ENCODE results near the gene SDR42E1. TPM values are rescaled to one million over a fixed set of nuclear protein-coding genes. Genes with fewer than 3 reads are reported as not detected.

SDR42E1 gene
- total and polyA plus RNA-seq, 9 of the 15 experiments (the other 6 are each of a cell fraction or from before 2014, with no cell fraction given), result 0.13 to 1.3 (median 0.42) TPM

- no peak overlapping the region for H3K4me3 ChIP-seq
- no peak overlapping the region for H3K9ac ChIP-seq (ENCODE audit: insufficient read depth in 1 of 2, low read depth in 2 of 2, low read length in 2 of 2)
- ChIA-PET CTCF (ENCODE audit: low intra/inter-chr PET ratio) (no interaction called here), POLR2A (no interaction called here)
- H3K4me1 ChIP-seq (replicated peaks in 1 of 2; ENCODE audit: control insufficient read depth in 2 of 2, insufficient read depth in 2 of 2, low read length in 2 of 2), result peaks cover 0 to 4% of the 10 kb centered on the region in 2 experiments; a peak in 1 of 5 replicates
- no peak for ATAC-seq
- in situ Hi-C loops (cut with MboI), result no loop called here
- no peaks in the 10 kb centered on the region for H3K79me2 ChIP-seq (ENCODE audit: control insufficient read depth, insufficient read depth, low read length)
- H2AFZ ChIP-seq (ENCODE audit: low read depth, low read length), result no peak overlapping the region
- no peak for FAIRE-seq
- no peaks in the 10 kb centered on the region for H3K36me3 ChIP-seq (ENCODE audit: control insufficient read depth, insufficient read depth, low read length)
- 3% methylated on average over 2 of the region's 2 CpGs for WGBS (ENCODE audit: insufficient coverage, low coverage, missing lambda C conversion rate)
- H3K9me1 ChIP-seq (ENCODE audit: control insufficient read depth, insufficient read depth, low read length), result no peaks in the 10 kb centered on the region
- BruUV-seq (replicated peaks), result no TSS peak
- 0 out of 5 replicates have a peak, but pooled peaks cover 0 to 4% of the 10 kb centered on the region in 2 experiments for H3K27me3 ChIP-seq (ENCODE audit: control insufficient read depth in 2 of 2, insufficient read depth in 2 of 2, low read length in 2 of 2)
- no peak for DNase-seq (ENCODE audit: extremely low read depth in 1 of 4, low spot score in 3 of 4)
- H3K9me3 ChIP-seq (replicated peaks; ENCODE audit: control insufficient read depth, insufficient read depth, low read depth, low read length), result 0 out of 2 replicates have a peak, but pooled peaks cover 2% of the 10 kb centered on the region
- intact Hi-C loops (cut with micrococcal nuclease), result no loop called here
- no peaks in the 10 kb centered on the region for H4K20me1 ChIP-seq (replicated peaks; ENCODE audit: control insufficient read depth, insufficient read depth, low read length)
- no peak overlapping the region for H3K27ac ChIP-seq (ENCODE audit: extremely low read depth, low read depth, low read length)
- TF ChIP-seq ZBTB7A (IDR thresholded peaks at IDR 0.05; ENCODE audit: borderline replicate concordance, control insufficient read depth, low read depth, low read length) (no peak), ETV6 (IDR thresholded peaks at IDR 0.05; ENCODE audit: borderline replicate concordance in 1 of 2, low read depth in 2 of 2, low read length in 1 of 2) (no peak), ETV6 (CRISPR knock-in tag; IDR thresholded peaks at IDR 0.05; ENCODE audit: borderline replicate concordance) (no peak), MAFG (tag; conservative IDR thresholded peaks at IDR 0.05) (no peak), U2AF1 (optimal IDR thresholded peaks at IDR 0.05; ENCODE audit: low read depth, low read length) (no peak), ZNF316 (IDR thresholded peaks at IDR 0.05) (no peak), GATAD2B (IDR thresholded peaks at IDR 0.05; ENCODE audit: borderline replicate concordance) (no peak), FOXA1 (IDR thresholded peaks at IDR 0.05; ENCODE audit: borderline replicate concordance) (no peak), NR2F6 (CRISPR knock-in tag; IDR thresholded peaks at IDR 0.05) (no peak), ZC3H8 (IDR thresholded peaks at IDR 0.05) (no peak), IRF2 (CRISPR knock-in tag; IDR thresholded peaks at IDR 0.05) (no peak), ID3 (CRISPR knock-in tag; IDR thresholded peaks at IDR 0.05) (no peak), ID3 (tag; IDR thresholded peaks at IDR 0.05) (no peak), KHSRP (IDR thresholded peaks at IDR 0.05) (no peak), ZNF165 (CRISPR knock-in tag; IDR thresholded peaks at IDR 0.05; ENCODE audit: borderline replicate concordance) (no peak), CXXC5 (CRISPR knock-in tag; IDR thresholded peaks at IDR 0.05) (no peak), MBD2 (IDR thresholded peaks at IDR 0.05; ENCODE audit: borderline replicate concordance, low read depth) (no peak), HNRNPUL1 (IDR thresholded peaks at IDR 0.05; ENCODE audit: low read length) (no peak)
- TF ChIP-seq, protein P1, sequence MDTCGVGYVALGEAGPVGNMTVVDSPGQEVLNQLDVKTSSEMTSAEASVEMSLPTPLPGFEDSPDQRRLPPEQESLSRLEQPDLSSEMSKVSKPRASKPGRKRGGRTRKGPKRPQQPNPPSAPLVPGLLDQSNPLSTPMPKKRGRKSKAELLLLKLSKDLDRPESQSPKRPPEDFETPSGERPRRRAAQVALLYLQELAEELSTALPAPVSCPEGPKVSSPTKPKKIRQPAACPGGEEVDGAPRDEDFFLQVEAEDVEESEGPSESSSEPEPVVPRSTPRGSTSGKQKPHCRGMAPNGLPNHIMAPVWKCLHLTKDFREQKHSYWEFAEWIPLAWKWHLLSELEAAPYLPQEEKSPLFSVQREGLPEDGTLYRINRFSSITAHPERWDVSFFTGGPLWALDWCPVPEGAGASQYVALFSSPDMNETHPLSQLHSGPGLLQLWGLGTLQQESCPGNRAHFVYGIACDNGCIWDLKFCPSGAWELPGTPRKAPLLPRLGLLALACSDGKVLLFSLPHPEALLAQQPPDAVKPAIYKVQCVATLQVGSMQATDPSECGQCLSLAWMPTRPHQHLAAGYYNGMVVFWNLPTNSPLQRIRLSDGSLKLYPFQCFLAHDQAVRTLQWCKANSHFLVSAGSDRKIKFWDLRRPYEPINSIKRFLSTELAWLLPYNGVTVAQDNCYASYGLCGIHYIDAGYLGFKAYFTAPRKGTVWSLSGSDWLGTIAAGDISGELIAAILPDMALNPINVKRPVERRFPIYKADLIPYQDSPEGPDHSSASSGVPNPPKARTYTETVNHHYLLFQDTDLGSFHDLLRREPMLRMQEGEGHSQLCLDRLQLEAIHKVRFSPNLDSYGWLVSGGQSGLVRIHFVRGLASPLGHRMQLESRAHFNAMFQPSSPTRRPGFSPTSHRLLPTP (IDR thresholded peaks at IDR 0.05; ENCODE audit: borderline replicate concordance, extremely low read depth, insufficient read length), result no peak
- H3K4me2 ChIP-seq (ENCODE audit: insufficient read depth, low read length), result no peak overlapping the region
Observed at GRCh38 chr16:82013139-82013538, 1.9 kb upstream of the SDR42E1 start.
